ENCODE results near the gene WHRN.

- TF ChIP-seq EZH2 (IDR thresholded peaks at IDR 0.05) (no peak), POLR2AphosphoS5 (IDR thresholded peaks at IDR 0.05; ENCODE audit: borderline replicate concordance, low read depth, low read length) (no peak), FOXP2 (optimal IDR thresholded peaks at IDR 0.05; ENCODE audit: control extremely low read depth, extremely low read length, insufficient read depth) (no peak)
These were observed 116.4 kb downstream of the WHRN start for GRCh38 chr9:114388764-114389375.

Measured in SK-N-MC (cell line).